ENCODE data around the gene IFT74. TPM values are rescaled to one million over a fixed set of nuclear protein-coding genes. Genes with fewer than 3 reads are reported as not detected.

IFT74 gene
- total and polyA plus RNA-seq, 10 of the 15 experiments (the other 5 are each of a cell fraction or from before 2014, with no cell fraction given) = 7.6 to 15.4 (median 12.3) TPM

DNA sequence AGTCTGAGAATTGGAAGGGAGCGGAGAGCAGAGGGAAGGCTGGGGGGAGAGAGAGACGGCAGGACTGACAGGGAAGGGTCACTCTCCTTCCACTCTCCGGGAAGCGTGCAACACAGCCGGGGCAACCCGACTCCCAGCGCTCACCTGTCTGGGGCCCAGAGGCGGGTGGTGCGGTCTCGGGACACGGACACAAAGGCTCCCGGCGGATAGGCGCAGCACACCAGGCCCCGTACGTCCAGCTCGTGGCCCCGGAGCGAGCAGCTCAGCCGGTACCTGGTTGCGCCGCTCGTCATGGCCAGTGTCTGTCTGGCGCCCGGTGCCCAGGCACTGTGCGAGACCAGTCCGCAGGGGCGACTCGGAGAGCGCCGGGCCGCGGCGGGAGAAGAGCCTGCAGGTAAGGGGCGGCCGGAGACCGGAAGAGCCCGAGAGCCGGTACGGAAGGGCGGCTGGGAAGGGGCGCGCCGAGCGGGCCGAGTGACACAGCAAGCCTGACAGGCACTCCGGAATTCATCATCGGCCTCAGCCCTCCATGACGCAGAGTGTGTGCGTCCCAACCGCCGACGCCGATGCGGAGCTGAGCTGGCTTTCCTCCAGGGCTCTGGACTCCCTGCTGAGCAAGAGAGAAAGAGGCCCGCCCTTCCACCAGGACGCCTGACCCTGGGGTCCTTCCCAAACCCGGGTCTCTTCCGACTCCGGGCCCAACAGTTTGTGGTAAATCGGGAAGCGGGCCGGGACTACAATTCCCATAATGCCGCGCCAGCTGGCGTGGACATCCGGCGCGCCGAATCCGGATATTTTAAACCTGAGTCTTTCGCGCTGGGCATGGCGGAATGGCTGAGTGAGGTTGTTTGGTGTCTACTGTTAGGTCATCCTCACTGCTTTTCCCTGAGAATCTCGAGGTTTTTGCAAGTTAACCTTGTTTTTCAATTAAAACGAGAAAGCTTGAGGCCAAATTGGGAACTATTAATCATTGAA is 9.2 kb upstream of the IFT74 start, which contains the start of gene PLAA (continued):
- TF ChIP-seq, protein P1, sequence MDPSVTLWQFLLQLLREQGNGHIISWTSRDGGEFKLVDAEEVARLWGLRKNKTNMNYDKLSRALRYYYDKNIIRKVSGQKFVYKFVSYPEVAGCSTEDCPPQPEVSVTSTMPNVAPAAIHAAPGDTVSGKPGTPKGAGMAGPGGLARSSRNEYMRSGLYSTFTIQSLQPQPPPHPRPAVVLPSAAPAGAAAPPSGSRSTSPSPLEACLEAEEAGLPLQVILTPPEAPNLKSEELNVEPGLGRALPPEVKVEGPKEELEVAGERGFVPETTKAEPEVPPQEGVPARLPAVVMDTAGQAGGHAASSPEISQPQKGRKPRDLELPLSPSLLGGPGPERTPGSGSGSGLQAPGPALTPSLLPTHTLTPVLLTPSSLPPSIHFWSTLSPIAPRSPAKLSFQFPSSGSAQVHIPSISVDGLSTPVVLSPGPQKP (IDR thresholded peaks at IDR 0.05; ENCODE audit: low read depth, low read length) = peak; percentile 64
- TF ChIP-seq YY1 (IDR thresholded peaks at IDR 0.05; ENCODE audit: low read depth, low read length) (peak; percentile 94), CBX5 (IDR thresholded peaks at IDR 0.05; ENCODE audit: low read depth) (peak; percentile 65; the same call in 1 of the 2 replicates), POU2F2 (IDR thresholded peaks at IDR 0.05; ENCODE audit: borderline replicate concordance, low read depth, low read length) (peak; percentile 22; the same call in 1 of the 3 replicates), CHD2 (IDR thresholded peaks at IDR 0.05; ENCODE audit: borderline replicate concordance, low read depth, low read length) (no peak; the same call in 1 of the 2 replicates), MTA3 (IDR thresholded peaks at IDR 0.05; ENCODE audit: borderline replicate concordance, low read length) (no peak; the same call in 1 of the 2 replicates), NFXL1 (IDR thresholded peaks at IDR 0.05; ENCODE audit: borderline replicate concordance) (no peak), NRF1 (conservative IDR thresholded peaks at IDR 0.05; ENCODE audit: low read depth, low read length) (no peak), SUPT20H (IDR thresholded peaks at IDR 0.05; ENCODE audit: borderline replicate concordance, control insufficient read depth, low read depth, low read length) (no peak), SIX5 (IDR thresholded peaks at IDR 0.05; ENCODE audit: low read depth, low read length, severe bottlenecking) (peak; percentile 80), ZSCAN29 (IDR thresholded peaks at IDR 0.05) (peak; percentile 98), BHLHE40 (IDR thresholded peaks at IDR 0.05; ENCODE audit: borderline replicate concordance in 1 of 2, low read depth in 2 of 2, low read length in 1 of 2) (peak in 1 of 2 experiments; percentile 52; a peak in 2 of 4 replicates), JUNB (IDR thresholded peaks at IDR 0.05) (no peak), RCOR1 (conservative IDR thresholded peaks at IDR 0.05; ENCODE audit: low read depth, low read length) (no peak), TCF7 (IDR thresholded peaks at IDR 0.05; ENCODE audit: borderline replicate concordance) (no peak)
- TF ChIP-seq, protein P2, sequence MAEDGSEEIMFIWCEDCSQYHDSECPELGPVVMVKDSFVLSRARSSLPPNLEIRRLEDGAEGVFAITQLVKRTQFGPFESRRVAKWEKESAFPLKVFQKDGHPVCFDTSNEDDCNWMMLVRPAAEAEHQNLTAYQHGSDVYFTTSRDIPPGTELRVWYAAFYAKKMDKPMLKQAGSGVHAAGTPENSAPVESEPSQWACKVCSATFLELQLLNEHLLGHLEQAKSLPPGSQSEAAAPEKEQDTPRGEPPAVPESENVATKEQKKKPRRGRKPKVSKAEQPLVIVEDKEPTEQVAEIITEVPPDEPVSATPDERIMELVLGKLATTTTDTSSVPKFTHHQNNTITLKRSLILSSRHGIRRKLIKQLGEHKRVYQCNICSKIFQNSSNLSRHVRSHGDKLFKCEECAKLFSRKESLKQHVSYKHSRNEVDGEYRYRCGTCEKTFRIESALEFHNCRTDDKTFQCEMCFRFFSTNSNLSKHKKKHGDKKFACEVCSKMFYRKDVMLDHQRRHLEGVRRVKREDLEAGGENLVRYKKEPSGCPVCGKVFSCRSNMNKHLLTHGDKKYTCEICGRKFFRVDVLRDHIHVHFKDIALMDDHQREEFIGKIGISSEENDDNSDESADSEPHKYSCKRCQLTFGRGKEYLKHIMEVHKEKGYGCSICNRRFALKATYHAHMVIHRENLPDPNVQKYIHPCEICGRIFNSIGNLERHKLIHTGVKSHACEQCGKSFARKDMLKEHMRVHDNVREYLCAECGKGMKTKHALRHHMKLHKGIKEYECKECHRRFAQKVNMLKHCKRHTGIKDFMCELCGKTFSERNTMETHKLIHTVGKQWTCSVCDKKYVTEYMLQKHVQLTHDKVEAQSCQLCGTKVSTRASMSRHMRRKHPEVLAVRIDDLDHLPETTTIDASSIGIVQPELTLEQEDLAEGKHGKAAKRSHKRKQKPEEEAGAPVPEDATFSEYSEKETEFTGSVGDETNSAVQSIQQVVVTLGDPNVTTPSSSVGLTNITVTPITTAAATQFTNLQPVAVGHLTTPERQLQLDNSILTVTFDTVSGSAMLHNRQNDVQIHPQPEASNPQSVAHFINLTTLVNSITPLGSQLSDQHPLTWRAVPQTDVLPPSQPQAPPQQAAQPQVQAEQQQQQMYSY (CRISPR knock-in tag; IDR thresholded peaks at IDR 0.05) = no peak
- TF ChIP-seq, protein P3, sequence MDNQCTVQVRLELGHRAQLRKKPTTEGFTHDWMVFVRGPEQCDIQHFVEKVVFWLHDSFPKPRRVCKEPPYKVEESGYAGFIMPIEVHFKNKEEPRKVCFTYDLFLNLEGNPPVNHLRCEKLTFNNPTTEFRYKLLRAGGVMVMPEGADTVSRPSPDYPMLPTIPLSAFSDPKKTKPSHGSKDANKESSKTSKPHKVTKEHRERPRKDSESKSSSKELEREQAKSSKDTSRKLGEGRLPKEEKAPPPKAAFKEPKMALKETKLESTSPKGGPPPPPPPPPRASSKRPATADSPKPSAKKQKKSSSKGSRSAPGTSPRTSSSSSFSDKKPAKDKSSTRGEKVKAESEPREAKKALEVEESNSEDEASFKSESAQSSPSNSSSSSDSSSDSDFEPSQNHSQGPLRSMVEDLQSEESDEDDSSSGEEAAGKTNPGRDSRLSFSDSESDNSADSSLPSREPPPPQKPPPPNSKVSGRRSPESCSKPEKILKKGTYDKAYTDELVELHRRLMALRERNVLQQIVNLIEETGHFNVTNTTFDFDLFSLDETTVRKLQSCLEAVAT (IDR thresholded peaks at IDR 0.05) = peak; percentile 83
- TF ChIP-seq, protein P4, sequence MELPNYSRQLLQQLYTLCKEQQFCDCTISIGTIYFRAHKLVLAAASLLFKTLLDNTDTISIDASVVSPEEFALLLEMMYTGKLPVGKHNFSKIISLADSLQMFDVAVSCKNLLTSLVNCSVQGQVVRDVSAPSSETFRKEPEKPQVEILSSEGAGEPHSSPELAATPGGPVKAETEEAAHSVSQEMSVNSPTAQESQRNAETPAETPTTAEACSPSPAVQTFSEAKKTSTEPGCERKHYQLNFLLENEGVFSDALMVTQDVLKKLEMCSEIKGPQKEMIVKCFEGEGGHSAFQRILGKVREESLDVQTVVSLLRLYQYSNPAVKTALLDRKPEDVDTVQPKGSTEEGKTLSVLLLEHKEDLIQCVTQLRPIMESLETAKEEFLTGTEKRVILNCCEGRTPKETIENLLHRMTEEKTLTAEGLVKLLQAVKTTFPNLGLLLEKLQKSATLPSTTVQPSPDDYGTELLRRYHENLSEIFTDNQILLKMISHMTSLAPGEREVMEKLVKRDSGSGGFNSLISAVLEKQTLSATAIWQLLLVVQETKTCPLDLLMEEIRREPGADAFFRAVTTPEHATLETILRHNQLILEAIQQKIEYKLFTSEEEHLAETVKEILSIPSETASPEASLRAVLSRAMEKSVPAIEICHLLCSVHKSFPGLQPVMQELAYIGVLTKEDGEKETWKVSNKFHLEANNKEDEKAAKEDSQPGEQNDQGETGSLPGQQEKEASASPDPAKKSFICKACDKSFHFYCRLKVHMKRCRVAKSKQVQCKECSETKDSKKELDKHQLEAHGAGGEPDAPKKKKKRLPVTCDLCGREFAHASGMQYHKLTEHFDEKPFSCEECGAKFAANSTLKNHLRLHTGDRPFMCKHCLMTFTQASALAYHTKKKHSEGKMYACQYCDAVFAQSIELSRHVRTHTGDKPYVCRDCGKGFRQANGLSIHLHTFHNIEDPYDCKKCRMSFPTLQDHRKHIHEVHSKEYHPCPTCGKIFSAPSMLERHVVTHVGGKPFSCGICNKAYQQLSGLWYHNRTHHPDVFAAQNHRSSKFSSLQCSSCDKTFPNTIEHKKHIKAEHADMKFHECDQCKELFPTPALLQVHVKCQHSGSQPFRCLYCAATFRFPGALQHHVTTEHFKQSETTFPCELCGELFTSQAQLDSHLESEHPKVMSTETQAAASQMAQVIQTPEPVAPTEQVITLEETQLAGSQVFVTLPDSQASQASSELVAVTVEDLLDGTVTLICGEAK (IDR thresholded peaks at IDR 0.05; ENCODE audit: borderline replicate concordance) = peak; percentile 98

Data from GM12878 (cell line).